Ascending aorta (tissue), 2 donors: Measurements from ENCODE around the gene RHOT2. TPM values are rescaled to one million over a fixed set of nuclear protein-coding genes. Genes with fewer than 3 reads are reported as not detected.

ENCODE experiments used
- DNase-seq, 2 donors: peaks; one replicate each; pipeline ENCODE4 v3.0.0-alpha.2; 2019; ENCODE audit warnings: low spot score in 2 of 2
- H3K27ac ChIP-seq, 2 donors: fragments of 200-600 bp; sonication (generic); one replicate each; pipeline ENCODE4 v1.5.1; 2016 to 2017; ENCODE audit warnings: mild to moderate bottlenecking in 1 of 2
- H3K27me3 ChIP-seq: fragments of 200-600 bp; sonication (generic); one replicate; pipeline ENCODE4 v1.5.1; 2017
- H3K36me3 ChIP-seq, 2 donors: fragments of 200-600 bp; sonication (generic); one replicate each; pipeline ENCODE4 v1.5.1; 2016
- H3K4me1 ChIP-seq, 2 donors: fragments of 200-600 bp; sonication (generic); one replicate each; pipeline ENCODE4 v1.5.1; 2016 to 2017; ENCODE audit warnings: mild to moderate bottlenecking in 1 of 2
- H3K4me3 ChIP-seq, 2 donors: fragments of 200-600 bp; sonication (generic); one replicate each; pipeline ENCODE4 v1.5.1; 2016 to 2017; ENCODE audit warnings: mild to moderate bottlenecking in 1 of 2
- H3K9me3 ChIP-seq, 2 donors: fragments of 200-600 bp; sonication (generic); one replicate each; pipeline ENCODE4 v1.5.1; 2016
- CTCF ChIP-seq, 3 experiments: fragments of 200-600 bp in 2 of 3; fragments of 450-650 bp in 1 of 3; sonication (generic) in 2 of 3; IDR thresholded peaks; one replicate each; pipeline ENCODE4 v1.5.1; 2016 to 2019; ENCODE audit warnings: antibody characterized with exemption in 3 of 3, mild to moderate bottlenecking in 1 of 3, moderate library complexity in 1 of 3
- intact Hi-C: fragments of 100-400 bp; cut with DNase I; formaldehyde crosslinking; loops from one replicate; pipeline ENCODE4 v1.15.1; 2023
- total RNA-seq: library from RNA; depleted of rRNA; stranded (reverse); fragments of >200 nt; gene quantifications from one replicate; pipeline ENCODE4 v1.1.0, GENCODE V29; 2016

RHOT2 gene
- total RNA-seq, 1 donor from 2014 or later = 41.8 TPM

GRCh38 chr16:698911-699671, 31.2 kb downstream of the RHOT2 start:
- no peak overlapping the region for H3K4me3 ChIP-seq
- no peak overlapping the region for H3K27ac ChIP-seq
- H3K27me3 ChIP-seq = peaks cover 38% of the 10 kb centered on the region
- peaks cover 6 to 7% of the 10 kb centered on the region in 2 donors for H3K4me1 ChIP-seq
- TF ChIP-seq CTCF (IDR thresholded peaks at IDR 0.05) = no peak
- no peaks in the 10 kb centered on the region for H3K9me3 ChIP-seq
- no peaks in the 10 kb centered on the region for H3K36me3 ChIP-seq
- no peak for DNase-seq
- intact Hi-C loops = no loop called here

- no peak for TF ChIP-seq CTCF (IDR thresholded peaks at IDR 0.05)
- H3K4me3 ChIP-seq = no peak overlapping the region
- H3K27me3 ChIP-seq = peaks cover 29% of the 10 kb centered on the region
Observed at GRCh38 chr16:700684-701584, 33.0 kb downstream of the RHOT2 start.

GRCh38 chr16:702341-702740, 34.4 kb downstream of the RHOT2 start:
- Histone ChIP-seq H3K27ac (no peak overlapping the region), H3K36me3 (no peaks in the 10 kb centered on the region), H3K4me1 (peaks cover 0 to 3% of the 10 kb centered on the region in 2 donors), H3K4me3 (no peak overlapping the region), H3K9me3 (no peaks in the 10 kb centered on the region), H3K27me3 (peaks cover 33% of the 10 kb centered on the region)
- no peak for TF ChIP-seq CTCF (IDR thresholded peaks at IDR 0.05)
- DNase-seq = no peak
- intact Hi-C loops = no loop called here

More at GRCh38 chr16:700684-701584, 33.0 kb downstream of the RHOT2 start:
- no peak for DNase-seq
- Histone ChIP-seq H3K36me3 (no peaks in the 10 kb centered on the region), H3K4me1 (peaks cover 0 to under 1% of the 10 kb centered on the region in 2 donors), H3K27ac (no peak overlapping the region), H3K9me3 (no peaks in the 10 kb centered on the region)
- intact Hi-C loops = no loop called here

GRCh38 chr16:703406-703805, 35.5 kb downstream of the RHOT2 start:
- no peak for TF ChIP-seq CTCF (IDR thresholded peaks at IDR 0.05)
- H3K36me3 ChIP-seq = no peaks in the 10 kb centered on the region
- H3K9me3 ChIP-seq = no peaks in the 10 kb centered on the region
- intact Hi-C loops = no loop called here
- DNase-seq = no peak
- H3K4me1 ChIP-seq = peaks cover 0 to 3% of the 10 kb centered on the region in 2 donors
- H3K27ac ChIP-seq = no peak overlapping the region
- H3K27me3 ChIP-seq = peaks cover 33% of the 10 kb centered on the region
- no peak overlapping the region for H3K4me3 ChIP-seq

- H3K9me3 ChIP-seq = no peaks in the 10 kb centered on the region
- H3K27ac ChIP-seq = no peak overlapping the region
- H3K27me3 ChIP-seq = peaks cover 33% of the 10 kb centered on the region
- H3K4me1 ChIP-seq = peaks cover 0 to 3% of the 10 kb centered on the region in 2 donors
- H3K36me3 ChIP-seq = no peaks in the 10 kb centered on the region
- H3K4me3 ChIP-seq = no peak overlapping the region
- DNase-seq = no peak
- intact Hi-C loops = no loop called here
- no peak for TF ChIP-seq CTCF (IDR thresholded peaks at IDR 0.05)
Observed at GRCh38 chr16:704047-704446, 36.1 kb downstream of the RHOT2 start.
